NCI-H2196 (cell line): ENCODE measurements around the gene NEK4.
A peak's percentile ranks its signal among the peaks of the same experiment; 100 is the strongest.
"Not testable (repeated sequence)": the region's sequence is repeated elsewhere in the genome, so short reads cannot be mapped to it uniquely, and the experiment has no call there.

Experiments used
- DNase-seq: peaks from one replicate; lab custom pipeline; 2025; ENCODE audit not compliant: unreplicated experiment; lab: John Stamatoyannopoulos, UW

Gene NEK4

GRCh38 chr3:52742418-52743041 lies 28.2 kb downstream of the NEK4 start:
- DNase-seq, result peak; percentile 6

- DNase-seq, result no peak
Observed at GRCh38 chr3:52739730-52740129, 31.0 kb downstream of the NEK4 start.

- DNase-seq, result no peak
Observed at GRCh38 chr3:52733256-52733891, 37.4 kb downstream of the NEK4 start.

GRCh38 chr3:52731590-52731989 lies 39.1 kb downstream of the NEK4 start:
- DNase-seq, result no peak

GRCh38 chr3:52730681-52731080 lies 40.1 kb downstream of the NEK4 start:
- no peak for DNase-seq

- not testable (repeated sequence) for DNase-seq
Observed at GRCh38 chr3:52728753-52729152, 42.0 kb downstream of the NEK4 start.

GRCh38 chr3:52724511-52724910 lies 46.2 kb downstream of the NEK4 start:
- no peak for DNase-seq

GRCh38 chr3:52723935-52724334 lies 46.8 kb downstream of the NEK4 start:
- no peak for DNase-seq

- no peak for DNase-seq
Observed at GRCh38 chr3:52722491-52722890, 48.2 kb downstream of the NEK4 start.

GRCh38 chr3:52721730-52722008 lies 49.1 kb downstream of the NEK4 start:
- DNase-seq, result no peak

GRCh38 chr3:52721002-52721729 lies 49.6 kb downstream of the NEK4 start:
- DNase-seq, result no peak

- no peak for DNase-seq
Observed at GRCh38 chr3:52719618-52720017, 51.1 kb downstream of the NEK4 start.

- DNase-seq, result no peak
Observed at GRCh38 chr3:52715714-52716305, 54.9 kb downstream of the NEK4 start.

- no peak for DNase-seq
Observed at GRCh38 chr3:52714335-52715302, 56.1 kb downstream of the NEK4 start.

GRCh38 chr3:52712291-52713212 lies 58.2 kb downstream of the NEK4 start:
- DNase-seq, result no peak

- no peak for DNase-seq
Observed at GRCh38 chr3:52710512-52710911, 60.2 kb downstream of the NEK4 start.

- no peak for DNase-seq
Observed at GRCh38 chr3:52707585-52707984, 63.2 kb downstream of the NEK4 start.

- DNase-seq, result peak; percentile 74
Observed at GRCh38 chr3:52705688-52706686, 64.8 kb downstream of the NEK4 start, which contains the start of the genes GLT8D1 and SPCS1. Gene GLT8D1 (minus strand): TSS chr3:52705791. CDS start chr3:52700460, 5,331 bp downstream. Gene SPCS1 (plus strand): TSS chr3:52706106. CDS start chr3:52706247, 141 bp downstream.

GRCh38 chr3:52705438-52705687 lies 65.4 kb downstream of the NEK4 start:
- DNase-seq, result no peak
